ENCODE results near the gene EFHC1. TPM values are rescaled to one million over a fixed set of nuclear protein-coding genes. Genes with fewer than 3 reads are reported as not detected.

EFHC1 gene
- total RNA-seq, 2 experiments from 2014 or later: 20.7 to 24.8 TPM

- peaks cover 51% of the 10 kb centered on the region for H3K36me3 ChIP-seq (ENCODE audit: insufficient read depth, low read length)
- H3K79me2 ChIP-seq (ENCODE audit: insufficient read depth, low read depth, low read length): peaks cover 7% of the 10 kb centered on the region; the same call in 1 of the 2 replicates
- H3K9me2 ChIP-seq (ENCODE audit: insufficient read depth, low read length): no peaks in the 10 kb centered on the region
- no peaks in the 10 kb centered on the region for H4K20me1 ChIP-seq (ENCODE audit: insufficient read depth, low read length)
- no peak overlapping the region for H3K27ac ChIP-seq (ENCODE audit: low read depth, low read length, poor library complexity, severe bottlenecking)
- no peak for DNase-seq (ENCODE audit: low spot score)
- no peak overlapping the region for H3K4me3 ChIP-seq (ENCODE audit: low read depth, low read length, poor library complexity, severe bottlenecking)
- TF ChIP-seq, protein P1, sequence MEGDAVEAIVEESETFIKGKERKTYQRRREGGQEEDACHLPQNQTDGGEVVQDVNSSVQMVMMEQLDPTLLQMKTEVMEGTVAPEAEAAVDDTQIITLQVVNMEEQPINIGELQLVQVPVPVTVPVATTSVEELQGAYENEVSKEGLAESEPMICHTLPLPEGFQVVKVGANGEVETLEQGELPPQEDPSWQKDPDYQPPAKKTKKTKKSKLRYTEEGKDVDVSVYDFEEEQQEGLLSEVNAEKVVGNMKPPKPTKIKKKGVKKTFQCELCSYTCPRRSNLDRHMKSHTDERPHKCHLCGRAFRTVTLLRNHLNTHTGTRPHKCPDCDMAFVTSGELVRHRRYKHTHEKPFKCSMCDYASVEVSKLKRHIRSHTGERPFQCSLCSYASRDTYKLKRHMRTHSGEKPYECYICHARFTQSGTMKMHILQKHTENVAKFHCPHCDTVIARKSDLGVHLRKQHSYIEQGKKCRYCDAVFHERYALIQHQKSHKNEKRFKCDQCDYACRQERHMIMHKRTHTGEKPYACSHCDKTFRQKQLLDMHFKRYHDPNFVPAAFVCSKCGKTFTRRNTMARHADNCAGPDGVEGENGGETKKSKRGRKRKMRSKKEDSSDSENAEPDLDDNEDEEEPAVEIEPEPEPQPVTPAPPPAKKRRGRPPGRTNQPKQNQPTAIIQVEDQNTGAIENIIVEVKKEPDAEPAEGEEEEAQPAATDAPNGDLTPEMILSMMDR (conservative IDR thresholded peaks at IDR 0.05; ENCODE audit: low read length): no peak
- TF ChIP-seq EZH2phosphoT487 (IDR thresholded peaks at IDR 0.05; ENCODE audit: borderline replicate concordance, low read depth, low read length): no peak
- ChIA-PET CTCF (ENCODE audit: unreplicated experiment) (no interaction called here), POLR2A (interaction anchor here (1.1 kb wide), 1 partner anchor 34 kb away, joined by 3 read pairs; no protein-coding TSS in a partner anchor)
- no peaks in the 10 kb centered on the region for H3K9me3 ChIP-seq (ENCODE audit: low read length)
- no TSS peak for BruUV-seq (replicated peaks)
- intact Hi-C loops (cut with micrococcal nuclease; ENCODE audit: unreplicated experiment): no loop called here
- H2AFZ ChIP-seq (ENCODE audit: low read length): no peak overlapping the region
- H3K4me2 ChIP-seq (ENCODE audit: low read length): no peak overlapping the region
- peaks cover 55% of the 10 kb centered on the region for H3K4me1 ChIP-seq (ENCODE audit: insufficient read depth, low read length, poor library complexity, severe bottlenecking)
These were observed 112.3 kb downstream of the EFHC1 start for GRCh38 chr6:52532457-52532856.

DNA sequence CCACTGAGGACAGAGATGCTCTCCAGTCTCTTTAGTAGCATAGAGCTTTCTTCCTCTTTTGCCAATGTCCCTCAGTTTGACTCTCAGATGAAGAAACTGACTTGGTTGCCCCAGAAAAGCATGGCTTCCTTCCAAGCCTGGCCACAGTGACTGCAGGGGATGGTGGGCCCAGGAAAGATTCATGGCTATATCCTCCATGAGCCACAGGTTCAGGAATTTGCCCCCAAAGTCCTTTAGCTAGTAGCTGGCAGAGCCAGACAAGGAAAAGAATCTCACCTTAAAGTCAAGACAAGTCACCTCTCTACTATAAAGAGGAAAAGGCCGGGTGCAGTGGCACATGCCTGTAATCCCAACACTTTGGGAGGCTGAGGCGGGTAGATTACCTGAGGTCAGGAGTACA is 113.3 kb downstream of the EFHC1 start:
- no peak overlapping the region for H3K27ac ChIP-seq (ENCODE audit: low read depth, low read length, poor library complexity, severe bottlenecking)
- DNase-seq (ENCODE audit: low spot score): no peak
- peaks cover 66% of the 10 kb centered on the region for H3K4me1 ChIP-seq (ENCODE audit: insufficient read depth, low read length, poor library complexity, severe bottlenecking)
- POLR2A ChIA-PET: interaction anchor here (1.2 to 1.5 kb wide), 2 partner anchors 10 to 46 kb away, joined by 3 to 4 read pairs; no protein-coding TSS in a partner anchor
- H3K4me3 ChIP-seq (ENCODE audit: low read depth, low read length, poor library complexity, severe bottlenecking): no peak overlapping the region
- H3K4me2 ChIP-seq (ENCODE audit: low read length): no peak overlapping the region
- intact Hi-C loops (cut with micrococcal nuclease; ENCODE audit: unreplicated experiment): no loop called here
- no peaks in the 10 kb centered on the region for H4K20me1 ChIP-seq (ENCODE audit: insufficient read depth, low read length)
- H3K79me2 ChIP-seq (ENCODE audit: insufficient read depth, low read depth, low read length): peaks cover 16% of the 10 kb centered on the region
- H3K9me2 ChIP-seq (ENCODE audit: insufficient read depth, low read length): no peaks in the 10 kb centered on the region
- TF ChIP-seq, protein P1 (conservative IDR thresholded peaks at IDR 0.05; ENCODE audit: low read length): no peak
- TF ChIP-seq EZH2phosphoT487 (IDR thresholded peaks at IDR 0.05; ENCODE audit: borderline replicate concordance, low read depth, low read length): no peak
- no TSS peak for BruUV-seq (replicated peaks)
- CTCF ChIA-PET (ENCODE audit: unreplicated experiment): no interaction called here
- no peak overlapping the region for H2AFZ ChIP-seq (ENCODE audit: low read length)
- peaks cover 44% of the 10 kb centered on the region for H3K36me3 ChIP-seq (ENCODE audit: insufficient read depth, low read length)
- no peaks in the 10 kb centered on the region for H3K9me3 ChIP-seq (ENCODE audit: low read length)

- Histone ChIP-seq H3K79me2 (ENCODE audit: insufficient read depth, low read depth, low read length) (peaks cover 24% of the 10 kb centered on the region), H3K4me1 (ENCODE audit: insufficient read depth, low read length, poor library complexity, severe bottlenecking) (peaks cover 71% of the 10 kb centered on the region), H3K4me3 (ENCODE audit: low read depth, low read length, poor library complexity, severe bottlenecking) (no peak overlapping the region), H3K27ac (ENCODE audit: low read depth, low read length, poor library complexity, severe bottlenecking) (peak overlapping the region; percentile 95), H2AFZ (ENCODE audit: low read length) (no peak overlapping the region), H4K20me1 (ENCODE audit: insufficient read depth, low read length) (no peaks in the 10 kb centered on the region), H3K4me2 (ENCODE audit: low read length) (peak overlapping the region; percentile 91; the same call in 1 of the 2 replicates), H3K36me3 (ENCODE audit: insufficient read depth, low read length) (peaks cover 36% of the 10 kb centered on the region), H3K9me2 (ENCODE audit: insufficient read depth, low read length) (no peaks in the 10 kb centered on the region), H3K9me3 (ENCODE audit: low read length) (no peaks in the 10 kb centered on the region)
- TF ChIP-seq, protein P1 (conservative IDR thresholded peaks at IDR 0.05; ENCODE audit: low read length): no peak
- no peak for TF ChIP-seq EZH2phosphoT487 (IDR thresholded peaks at IDR 0.05; ENCODE audit: borderline replicate concordance, low read depth, low read length)
- no TSS peak for BruUV-seq (replicated peaks)
- DNase-seq (ENCODE audit: low spot score): no peak
- ChIA-PET CTCF (ENCODE audit: unreplicated experiment) (no interaction called here), POLR2A (interaction anchor here (1.4 to 9.5 kb wide), 8 partner anchors 10 to 115 kb away, joined by 4 to 72 read pairs (median 18); partner anchors contain the start of gene EFHC1)
- intact Hi-C loops (cut with micrococcal nuclease; ENCODE audit: unreplicated experiment): no loop called here
These were observed 114.2 kb downstream of the EFHC1 start for GRCh38 chr6:52534363-52534762.
